Activated CD4-positive, alpha-beta T cell treated with anti-CD3 and anti-CD28 coated beads, Interleukin-2, amount 10 ng/mL, durations not matched to agents 7 days and 5 days (primary cell): Measurements from ENCODE around the gene IL11RA. TPM values are rescaled to one million over a fixed set of nuclear protein-coding genes. Genes with fewer than 3 reads are reported as not detected.

Experiments used
- CTCF ChIA-PET: fragments of 350-600 bp; sonication (Branson Sonifier 250); formaldehyde crosslinking; loops from one replicate; lab custom pipeline; 2021; ENCODE audit warnings: antibody characterized with exemption; lab: Charles Lee
- POLR2A ChIA-PET: fragments of 350-600 bp; sonication (Branson Sonifier 250); formaldehyde crosslinking; loops from one replicate; lab custom pipeline; 2021; ENCODE audit warnings: antibody characterized with exemption; lab: Charles Lee
- DNase-seq: peaks from one replicate; pipeline ENCODE4 v3.0.0-alpha.2; 2020
- H3K27ac Mint-ChIP-seq: one replicate; pipeline ENCODE4 v1.8.0; 2021; ENCODE audit warnings: mild to moderate bottlenecking, moderate library complexity, mixed read lengths
- H3K27me3 Mint-ChIP-seq: one replicate; pipeline ENCODE4 v1.8.0; 2021; ENCODE audit warnings: mixed read lengths
- H3K36me3 Mint-ChIP-seq: one replicate; pipeline ENCODE4 v1.8.0; 2021; ENCODE audit warnings: low read depth, mixed read lengths
- H3K4me1 Mint-ChIP-seq: one replicate; pipeline ENCODE4 v1.8.0; 2021; ENCODE audit warnings: mixed read lengths
- H3K4me3 Mint-ChIP-seq: one replicate; pipeline ENCODE4 v1.8.0; 2021; ENCODE audit warnings: mild to moderate bottlenecking, moderate library complexity, mixed read lengths
- H3K9me3 Mint-ChIP-seq: one replicate; pipeline ENCODE4 v1.8.0; 2021; ENCODE audit warnings: mixed read lengths
- total RNA-seq, 2 experiments: library from RNA; stranded (reverse); gene quantifications; one replicate each; pipeline ENCODE4 v1.2.3, GENCODE V29; 2021

The IL11RA gene
- total RNA-seq, 2 experiments from 2014 or later, result 66.3 to 68.5 TPM

GRCh38 chr9:34684816-34685215, 32.8 kb downstream of the IL11RA start:
- H3K4me1 Mint-ChIP-seq, result peaks cover 6% of the 10 kb centered on the region
- H3K9me3 Mint-ChIP-seq, result no peaks in the 10 kb centered on the region
- peaks cover 3% of the 10 kb centered on the region for H3K36me3 Mint-ChIP-seq
- ChIA-PET POLR2A (no interaction called here), CTCF (interaction anchor here (1.4 to 1.6 kb wide), 2 partner anchors 17 to 20 kb away, joined by 3 to 6 read pairs; no protein-coding TSS in a partner anchor)
- DNase-seq, result no peak
- H3K27ac Mint-ChIP-seq, result no peak overlapping the region
- H3K4me3 Mint-ChIP-seq, result no peak overlapping the region
- no peaks in the 10 kb centered on the region for H3K27me3 Mint-ChIP-seq

- no peak overlapping the region for H3K27ac Mint-ChIP-seq
- H3K4me1 Mint-ChIP-seq, result peaks cover 6% of the 10 kb centered on the region
- POLR2A ChIA-PET, result no interaction called here
- no peaks in the 10 kb centered on the region for H3K27me3 Mint-ChIP-seq
- no peak for DNase-seq
- no peak overlapping the region for H3K4me3 Mint-ChIP-seq
- H3K9me3 Mint-ChIP-seq, result no peaks in the 10 kb centered on the region
- peaks cover 3% of the 10 kb centered on the region for H3K36me3 Mint-ChIP-seq
- CTCF ChIA-PET, result interaction anchor here (1.4 to 1.6 kb wide), 2 partner anchors 16 to 21 kb away, joined by 3 to 6 read pairs; no protein-coding TSS in a partner anchor
Observed at GRCh38 chr9:34685591-34685990, 33.6 kb downstream of the IL11RA start.

- Mint-ChIP-seq H3K27me3 (no peaks in the 10 kb centered on the region), H3K27ac (no peak overlapping the region), H3K4me3 (no peak overlapping the region), H3K36me3 (peaks cover 3% of the 10 kb centered on the region), H3K9me3 (no peaks in the 10 kb centered on the region), H3K4me1 (peaks cover 6% of the 10 kb centered on the region)
- ChIA-PET CTCF (interaction anchor here (1.4 to 1.8 kb wide), 3 partner anchors 13 to 22 kb away, joined by 3 to 6 read pairs (median 5); no protein-coding TSS in a partner anchor), POLR2A (no interaction called here)
- no peak for DNase-seq
Observed at GRCh38 chr9:34686231-34686630, 34.2 kb downstream of the IL11RA start.

- POLR2A ChIA-PET, result no interaction called here
Observed at GRCh38 chr9:34686732-34687131, 34.7 kb downstream of the IL11RA start.

GRCh38 chr9:34687276-34688030, 35.5 kb downstream of the IL11RA start:
- ChIA-PET CTCF (interaction anchor here (1.8 kb wide), 1 partner anchor 11 kb away, joined by 5 read pairs; no protein-coding TSS in a partner anchor), POLR2A (no interaction called here)
- peaks cover 6% of the 10 kb centered on the region for H3K4me1 Mint-ChIP-seq

More at GRCh38 chr9:34686732-34687131, 34.7 kb downstream of the IL11RA start:
- Mint-ChIP-seq H3K27me3 (no peaks in the 10 kb centered on the region), H3K4me3 (no peak overlapping the region), H3K9me3 (no peaks in the 10 kb centered on the region), H3K27ac (no peak overlapping the region), H3K36me3 (peaks cover 3% of the 10 kb centered on the region), H3K4me1 (peaks cover 6% of the 10 kb centered on the region)
- CTCF ChIA-PET, result interaction anchor here (1.6 to 1.8 kb wide), 2 partner anchors 12 to 15 kb away, joined by 5 to 6 read pairs; no protein-coding TSS in a partner anchor
- no peak for DNase-seq

GRCh38 chr9:34688329-34689115, 36.5 kb downstream of the IL11RA start:
- Mint-ChIP-seq H3K9me3 (no peaks in the 10 kb centered on the region), H3K27ac (no peak overlapping the region), H3K36me3 (peaks cover 3% of the 10 kb centered on the region), H3K27me3 (no peaks in the 10 kb centered on the region), H3K4me3 (no peak overlapping the region), H3K4me1 (peaks cover 6% of the 10 kb centered on the region)
- ChIA-PET POLR2A (no interaction called here), CTCF (no interaction called here)
- no peak for DNase-seq

More at GRCh38 chr9:34687276-34688030, 35.5 kb downstream of the IL11RA start:
- H3K4me3 Mint-ChIP-seq, result no peak overlapping the region
- H3K27me3 Mint-ChIP-seq, result no peaks in the 10 kb centered on the region
- H3K9me3 Mint-ChIP-seq, result no peaks in the 10 kb centered on the region
- H3K36me3 Mint-ChIP-seq, result peaks cover 3% of the 10 kb centered on the region
- H3K27ac Mint-ChIP-seq, result no peak overlapping the region
- no peak for DNase-seq

GRCh38 chr9:34689116-34689470, 37.1 kb downstream of the IL11RA start:
- Mint-ChIP-seq H3K27me3 (no peaks in the 10 kb centered on the region), H3K36me3 (peaks cover under 1% of the 10 kb centered on the region), H3K27ac (no peak overlapping the region), H3K4me3 (no peak overlapping the region), H3K4me1 (peaks cover 3% of the 10 kb centered on the region), H3K9me3 (no peaks in the 10 kb centered on the region)
- no peak for DNase-seq
- POLR2A ChIA-PET, result no interaction called here
- CTCF ChIA-PET, result no interaction called here

GRCh38 chr9:34689512-34689911, 37.5 kb downstream of the IL11RA start:
- CTCF ChIA-PET, result interaction anchor here (1.2 kb wide), 1 partner anchor 12 kb away, joined by 4 read pairs; no protein-coding TSS in a partner anchor
- POLR2A ChIA-PET, result no interaction called here

GRCh38 chr9:34690983-34691935, 39.3 kb downstream of the IL11RA start, which contains the start of gene CCL19:
TSS of gene CCL19 (minus strand) at chr9:34691276. CDS start at chr9:34691139, 137 bp downstream.
- Mint-ChIP-seq H3K4me3 (no peak within 1 kb of the TSS), H3K9me3 (no peaks in the 10 kb centered on the region), H3K27me3 (no peaks in the 10 kb centered on the region), H3K4me1 (no peaks in the 10 kb centered on the region), H3K36me3 (no peaks in the 10 kb centered on the region), H3K27ac (no peak within 1 kb of the TSS)
- CTCF ChIA-PET, result interaction anchor here (1.6 to 2.8 kb wide), 3 partner anchors 9 to 26 kb away, joined by 4 to 8 read pairs (median 6); no protein-coding TSS in a partner anchor
- DNase-seq, result no peak
- POLR2A ChIA-PET, result no interaction called here

More at GRCh38 chr9:34689512-34689911, 37.5 kb downstream of the IL11RA start:
- Mint-ChIP-seq H3K4me3 (no peak overlapping the region), H3K4me1 (peaks cover 2% of the 10 kb centered on the region), H3K27ac (no peak overlapping the region), H3K9me3 (no peaks in the 10 kb centered on the region), H3K36me3 (no peaks in the 10 kb centered on the region), H3K27me3 (no peaks in the 10 kb centered on the region)
- DNase-seq, result no peak

- no peak for DNase-seq
- no peaks in the 10 kb centered on the region for H3K9me3 Mint-ChIP-seq
- no peaks in the 10 kb centered on the region for H3K36me3 Mint-ChIP-seq
- CTCF ChIA-PET, result interaction anchor here (1.6 to 2.8 kb wide), 3 partner anchors 9 to 27 kb away, joined by 4 to 8 read pairs (median 6); no protein-coding TSS in a partner anchor
- no peaks in the 10 kb centered on the region for H3K27me3 Mint-ChIP-seq
- H3K4me3 Mint-ChIP-seq, result no peak overlapping the region
- H3K4me1 Mint-ChIP-seq, result no peaks in the 10 kb centered on the region
- H3K27ac Mint-ChIP-seq, result no peak overlapping the region
- POLR2A ChIA-PET, result no interaction called here
Observed at GRCh38 chr9:34691936-34692315, 39.9 kb downstream of the IL11RA start.

- no peak for DNase-seq
- no peak overlapping the region for H3K4me3 Mint-ChIP-seq
- CTCF ChIA-PET, result interaction anchor here (0.6 to 2.8 kb wide), 3 partner anchors 9 to 166 kb away, joined by 3 to 6 read pairs (median 4); no protein-coding TSS in a partner anchor
Observed at GRCh38 chr9:34693560-34693959, 41.6 kb downstream of the IL11RA start.

GRCh38 chr9:34694811-34695210, 42.8 kb downstream of the IL11RA start:
- Mint-ChIP-seq H3K36me3 (no peaks in the 10 kb centered on the region), H3K27ac (no peak overlapping the region), H3K4me1 (no peaks in the 10 kb centered on the region), H3K9me3 (no peaks in the 10 kb centered on the region), H3K4me3 (no peak overlapping the region), H3K27me3 (peaks cover 5% of the 10 kb centered on the region)
- ChIA-PET POLR2A (no interaction called here), CTCF (interaction anchor here (1.8 kb wide), 1 partner anchor 13 kb away, joined by 4 read pairs; no protein-coding TSS in a partner anchor)
- DNase-seq, result no peak

More at GRCh38 chr9:34693560-34693959, 41.6 kb downstream of the IL11RA start:
- no peaks in the 10 kb centered on the region for H3K4me1 Mint-ChIP-seq
- H3K27ac Mint-ChIP-seq, result no peak overlapping the region
- H3K27me3 Mint-ChIP-seq, result no peaks in the 10 kb centered on the region
- H3K36me3 Mint-ChIP-seq, result no peaks in the 10 kb centered on the region
- POLR2A ChIA-PET, result no interaction called here
- no peaks in the 10 kb centered on the region for H3K9me3 Mint-ChIP-seq
